ENCODE data around the gene IMMP2L.

GRCh38 chr7:111343017-111343416 is 219.3 kb downstream of the IMMP2L start:
- TF ChIP-seq POLR2AphosphoS5 (IDR thresholded peaks at IDR 0.05) (no peak), CTCF (IDR thresholded peaks at IDR 0.05) (no peak), POLR2A (IDR thresholded peaks at IDR 0.05) (no peak)
